Endodermal cell (in vitro differentiated cells): Measurements from ENCODE around the gene FTHL17. TPM values are rescaled to one million over a fixed set of nuclear protein-coding genes. Genes with fewer than 3 reads are reported as not detected.

ENCODE experiments used
- DNase-seq: peaks from one replicate; pipeline ENCODE4 v3.0.0-alpha.2; 2017
- H3K27ac ChIP-seq: 2 replicates; pipeline ENCODE4 v1.5.1; 2013; ENCODE audit warnings: mild to moderate bottlenecking, low read depth, low read length, moderate library complexity
- H3K27me3 ChIP-seq: 2 replicates; pipeline ENCODE4 v1.6.1; 2013; ENCODE audit warnings: mild to moderate bottlenecking, low read length, moderate library complexity; ENCODE audit not compliant: insufficient read depth, control insufficient read depth, poor library complexity, severe bottlenecking
- H3K36me3 ChIP-seq: 2 replicates; pipeline ENCODE4 v1.7.0; 2013; ENCODE audit warnings: mild to moderate bottlenecking, low read length, moderate library complexity; ENCODE audit not compliant: control insufficient read depth, insufficient read depth
- H3K4me1 ChIP-seq: one replicate; pipeline ENCODE4 v1.7.0; 2013; ENCODE audit warnings: low read length; ENCODE audit not compliant: control insufficient read depth, insufficient read depth
- H3K4me3 ChIP-seq: 2 replicates; pipeline ENCODE4 v1.5.1; 2013; ENCODE audit warnings: mild to moderate bottlenecking, low read length, moderate library complexity
- H3K9ac ChIP-seq: 2 replicates; pipeline ENCODE4 v1.6.1; 2013; ENCODE audit warnings: mild to moderate bottlenecking, low read length, moderate library complexity; ENCODE audit not compliant: poor library complexity, severe bottlenecking; ENCODE audit errors: extremely low read depth
- H3K9me3 ChIP-seq: 2 replicates; pipeline ENCODE4 v1.6.1; 2013; ENCODE audit warnings: mild to moderate bottlenecking, low read length, moderate library complexity; ENCODE audit not compliant: control insufficient read depth
- H3K27ac Mint-ChIP-seq: 2 replicates; pipeline ENCODE4 v1.8.0; 2020; ENCODE audit warnings: mixed read lengths
- H3K27me3 Mint-ChIP-seq: 2 replicates; pipeline ENCODE4 v1.8.0; 2021; ENCODE audit warnings: mild to moderate bottlenecking, mixed read lengths; ENCODE audit not compliant: insufficient read depth
- H3K36me3 Mint-ChIP-seq: 2 replicates; pipeline ENCODE4 v1.8.0; 2020; ENCODE audit warnings: low read depth, mixed read lengths
- H3K4me1 Mint-ChIP-seq: 2 replicates; pipeline ENCODE4 v1.8.0; 2020; ENCODE audit warnings: mixed read lengths
- H3K4me3 Mint-ChIP-seq: 2 replicates; pipeline ENCODE4 v1.8.0; 2020; ENCODE audit warnings: mild to moderate bottlenecking, moderate library complexity, mixed read lengths
- H3K9me3 Mint-ChIP-seq: 2 replicates; pipeline ENCODE4 v1.8.0; 2020; ENCODE audit warnings: mild to moderate bottlenecking, mixed read lengths
- CTCF ChIP-seq: fragments of 200-600 bp; sonication (generic); conservative IDR thresholded peaks from 2 replicates; pipeline ENCODE4 v1.5.0; 2021; ENCODE audit warnings: antibody characterized with exemption, mild to moderate bottlenecking
- WGBS, 2 experiments: methylation state at CpG; one replicate each; pipeline versions ENCODE4 v1.1.5 to v1.1.7; 2013; ENCODE audit warnings: missing lambda C conversion rate in 2 of 2, mixed read lengths in 1 of 2; ENCODE audit not compliant: insufficient coverage in 1 of 2, insufficient read length in 1 of 2; 5-methylcytosine and 5-hydroxymethylcytosine counted together
- total RNA-seq, 2 donors: library from RNA; stranded (reverse); fragmentation: NEBNext Ultra II Directional in 1 of 2; extraction: Animal tissue kit (Norgen Biotek cat#: 25700) in 1 of 2; gene quantifications; 2 replicates in 1 of 2; 3 replicates in 1 of 2; pipeline ENCODE4 v1.2.1, GENCODE V29; 2021

FTHL17 gene
- total RNA-seq, 2 donors from 2014 or later = not detected

- no peak for DNase-seq
- H3K4me3 ChIP-seq = no peak overlapping the region
- H3K4me1 ChIP-seq = no peaks in the 10 kb centered on the region
- no peak overlapping the region for H3K27ac ChIP-seq
- Mint-ChIP-seq H3K27me3 (no peaks in the 10 kb centered on the region), H3K27ac (no peak overlapping the region), H3K4me1 (no peaks in the 10 kb centered on the region), H3K4me3 (no peak overlapping the region), H3K9me3 (peaks cover 40% of the 10 kb centered on the region), H3K36me3 (no peaks in the 10 kb centered on the region)
- WGBS, 2 experiments = 75% methylated on average over 2 of the region's 2 CpGs; no CpG with 5 or more reads in 1 of the 2 experiments
- no peaks in the 10 kb centered on the region for H3K27me3 ChIP-seq
- no peaks in the 10 kb centered on the region for H3K36me3 ChIP-seq
- no peaks in the 10 kb centered on the region for H3K9me3 ChIP-seq
- H3K9ac ChIP-seq = no peak overlapping the region
- TF ChIP-seq CTCF = no peak
These were observed 50.3 kb downstream of the FTHL17 start for GRCh38 chrX:31021537-31021936.

Other genes starting within 250 kb of the FTHL17 start
- gene TAB3, start 182.8 kb downstream of the FTHL17 start, total RNA-seq = 10 to 100 TPM; 19.8 to 23.2 TPM